B cell (primary cell): ENCODE results near the gene RCSD1.

Experiments
- CTCF ChIP-seq: fragments of 200-600 bp; IDR thresholded peaks from one replicate; pipeline ENCODE4 v1.8.0; 2022; ENCODE audit warnings: antibody characterized with exemption, mild to moderate bottlenecking
- EZH2 ChIP-seq: IDR thresholded peaks from 2 replicates; pipeline ENCODE4 v1.6.1; 2012; ENCODE audit warnings: borderline replicate concordance, low read depth, mild to moderate bottlenecking, moderate library complexity, low read length; ENCODE audit not compliant: insufficient read depth, poor library complexity, severe bottlenecking

DNA sequence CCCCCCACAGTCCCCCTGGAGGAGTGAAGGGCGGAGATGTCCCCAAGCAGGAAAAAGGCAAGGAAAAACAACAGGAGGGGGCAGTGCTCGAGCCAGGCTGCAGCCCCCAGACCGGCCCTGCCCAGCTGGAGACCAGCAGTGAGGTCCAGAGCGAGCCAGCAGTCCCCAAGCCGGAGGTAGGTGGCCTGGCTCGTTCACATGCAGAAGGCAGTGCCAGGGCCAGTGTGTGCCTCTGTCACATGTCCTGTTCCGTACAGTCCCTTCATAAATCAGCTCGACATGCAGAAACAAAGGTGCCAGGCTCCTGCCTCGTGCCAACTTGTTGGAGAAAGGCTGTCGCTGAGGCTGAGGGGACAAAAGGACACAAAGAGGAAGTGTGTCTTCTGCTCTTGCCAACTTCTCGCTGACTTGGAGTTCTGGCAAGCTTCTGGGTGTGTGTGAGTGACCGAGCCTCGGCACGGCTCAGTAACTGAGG is 67.7 kb downstream of the RCSD1 start:
- TF ChIP-seq EZH2 (no peak), CTCF (no peak)
